SK-N-MC (cell line): ENCODE results near the gene SEPTIN3.

Experiments
- DNase-seq: peaks from one replicate; pipeline ENCODE4 v3.0.0-alpha.2; 2011; ENCODE audit warnings: low read depth, low spot score
- H3K27ac ChIP-seq: fragments of 200-600 bp; sonication (generic); 2 replicates; pipeline ENCODE4 v1.5.1; 2016; ENCODE audit warnings: mixed run types
- H3K36me3 ChIP-seq: fragments of 200-600 bp; sonication (generic); 2 replicates; pipeline ENCODE4 v1.6.1; 2017; ENCODE audit warnings: antibody characterized with exemption, low read length, mixed read lengths; ENCODE audit not compliant: insufficient read depth
- H3K4me3 ChIP-seq: fragments of 200-600 bp; sonication (generic); 2 replicates; pipeline ENCODE4 v1.5.1; 2016
- H3K9ac ChIP-seq: fragments of 200-600 bp; sonication (generic); 2 replicates; pipeline ENCODE4 v1.8.0; 2017; ENCODE audit warnings: mixed run types, mixed read lengths; ENCODE audit not compliant: insufficient read length
- H3K9me3 ChIP-seq: fragments of 200-600 bp; sonication (generic); 2 replicates; pipeline ENCODE4 v1.6.1; 2017; ENCODE audit warnings: low read depth, mild to moderate bottlenecking, antibody characterized with exemption, low read length, moderate library complexity, mixed read lengths
- EZH2 ChIP-seq: fragments of 200-600 bp; sonication (generic); IDR thresholded peaks from one replicate; pipeline ENCODE4 v1.6.1; 2017; ENCODE audit warnings: antibody characterized with exemption
- FOXP2 ChIP-seq: optimal IDR thresholded peaks from 2 replicates; pipeline ENCODE3; 2011; ENCODE audit warnings: mild to moderate bottlenecking, moderate library complexity; ENCODE audit not compliant: insufficient read depth; ENCODE audit errors: extremely low read length, control extremely low read depth
- POLR2AphosphoS5 ChIP-seq: IDR thresholded peaks from 2 replicates; pipeline ENCODE4 v1.6.1; 2012; ENCODE audit warnings: mild to moderate bottlenecking, low read depth, low read length, borderline replicate concordance

Gene SEPTIN3

GRCh38 chr22:41928593-41929417 is 40.4 kb upstream of the SEPTIN3 start:
- TF ChIP-seq FOXP2, result no peak
- TF ChIP-seq EZH2, result no peak
- TF ChIP-seq POLR2AphosphoS5, result no peak
- no peaks in the 10 kb centered on the region for H3K36me3 ChIP-seq
- no peaks in the 10 kb centered on the region for H3K9me3 ChIP-seq
- no peak overlapping the region for H3K27ac ChIP-seq
- H3K4me3 ChIP-seq, result no peak overlapping the region
- no peak overlapping the region for H3K9ac ChIP-seq
- DNase-seq, result no peak

GRCh38 chr22:41929418-41929810 is 39.8 kb upstream of the SEPTIN3 start:
- no peak for DNase-seq
- no peak overlapping the region for H3K4me3 ChIP-seq
- H3K27ac ChIP-seq, result no peak overlapping the region
- H3K9ac ChIP-seq, result no peak overlapping the region
- no peak for TF ChIP-seq FOXP2
- TF ChIP-seq POLR2AphosphoS5, result no peak
- no peak for TF ChIP-seq EZH2
- H3K9me3 ChIP-seq, result no peaks in the 10 kb centered on the region
- no peaks in the 10 kb centered on the region for H3K36me3 ChIP-seq

GRCh38 chr22:41931701-41932269 is 37.5 kb upstream of the SEPTIN3 start:
- no peak for TF ChIP-seq POLR2AphosphoS5
- TF ChIP-seq EZH2, result no peak
- TF ChIP-seq FOXP2, result no peak
- H3K9ac ChIP-seq, result no peak overlapping the region
- no peak overlapping the region for H3K27ac ChIP-seq
- no peaks in the 10 kb centered on the region for H3K9me3 ChIP-seq
- H3K4me3 ChIP-seq, result no peak overlapping the region
- no peaks in the 10 kb centered on the region for H3K36me3 ChIP-seq
- DNase-seq, result no peak

- no peak for TF ChIP-seq EZH2
- TF ChIP-seq FOXP2, result no peak
- TF ChIP-seq POLR2AphosphoS5, result no peak
- H3K27ac ChIP-seq, result no peak overlapping the region
- no peak overlapping the region for H3K4me3 ChIP-seq
Measured at GRCh38 chr22:41932353-41932752, 36.9 kb upstream of the SEPTIN3 start.

GRCh38 chr22:41933411-41934177 is 35.6 kb upstream of the SEPTIN3 start:
- Histone ChIP-seq H3K9ac (no peak overlapping the region), H3K36me3 (peaks cover 3% of the 10 kb centered on the region), H3K27ac (no peak overlapping the region), H3K4me3 (no peak overlapping the region), H3K9me3 (no peaks in the 10 kb centered on the region)
- TF ChIP-seq POLR2AphosphoS5, result no peak
- TF ChIP-seq EZH2, result no peak
- TF ChIP-seq FOXP2, result no peak
- no peak for DNase-seq

More at GRCh38 chr22:41932353-41932752, 36.9 kb upstream of the SEPTIN3 start:
- Histone ChIP-seq H3K36me3 (no peaks in the 10 kb centered on the region; the same call in 1 of the 2 replicates), H3K9me3 (no peaks in the 10 kb centered on the region), H3K9ac (no peak overlapping the region)
- no peak for DNase-seq

- Histone ChIP-seq H3K27ac (no peak overlapping the region), H3K4me3 (no peak overlapping the region), H3K9me3 (no peaks in the 10 kb centered on the region), H3K36me3 (peaks cover 11% of the 10 kb centered on the region), H3K9ac (no peak overlapping the region)
- DNase-seq, result no peak
- TF ChIP-seq FOXP2, result no peak
- TF ChIP-seq POLR2AphosphoS5, result no peak; the same call in 1 of the 2 replicates
- no peak for TF ChIP-seq EZH2
Measured at GRCh38 chr22:41934284-41935014, 34.8 kb upstream of the SEPTIN3 start.

- H3K9ac ChIP-seq, result no peak overlapping the region
- peaks cover 12% of the 10 kb centered on the region for H3K36me3 ChIP-seq
- no peak overlapping the region for H3K4me3 ChIP-seq
- no peak overlapping the region for H3K27ac ChIP-seq
- H3K9me3 ChIP-seq, result no peaks in the 10 kb centered on the region
- no peak for DNase-seq
- TF ChIP-seq POLR2AphosphoS5 (no peak; the same call in 1 of the 2 replicates), EZH2 (no peak)
Measured at GRCh38 chr22:41935015-41935351, 34.3 kb upstream of the SEPTIN3 start.

- DNase-seq, result no peak
- no peak overlapping the region for H3K4me3 ChIP-seq
- no peak overlapping the region for H3K9ac ChIP-seq
- H3K27ac ChIP-seq, result no peak overlapping the region
- peaks cover 13% of the 10 kb centered on the region for H3K36me3 ChIP-seq
- TF ChIP-seq FOXP2 (no peak), EZH2 (no peak), POLR2AphosphoS5 (no peak)
- no peaks in the 10 kb centered on the region for H3K9me3 ChIP-seq
Measured at GRCh38 chr22:41935509-41935908, 33.7 kb upstream of the SEPTIN3 start.
